T-helper 17 cell (primary cell): ENCODE measurements around the gene ADCY2. TPM values are rescaled to one million over a fixed set of nuclear protein-coding genes. Genes with fewer than 3 reads are reported as not detected.

ENCODE experiments used
- ATAC-seq: fragments of 150-1000 bp; cut with Tn5 transposase; 2 replicates; pipeline ENCODE4 v1.10.0; 2021; ENCODE audit warnings: mild to moderate bottlenecking, moderate library complexity
- DNase-seq, 3 donors: peaks; one replicate each; pipeline versions ENCODE4 v3.0.0 to v3.0.0-alpha.2; 2020 to 2021
- H3K9me3 ChIP-seq: one replicate; pipeline ENCODE4 v1.7.0; 2013; ENCODE audit warnings: low read length, mild to moderate bottlenecking; ENCODE audit not compliant: control insufficient read depth, poor library complexity, severe bottlenecking
- H3K27ac Mint-ChIP-seq: one replicate; pipeline ENCODE4 v1.8.0; 2022; ENCODE audit warnings: mild to moderate bottlenecking, moderate library complexity, mixed read lengths
- H3K27me3 Mint-ChIP-seq: one replicate; pipeline ENCODE4 v1.8.0; 2022; ENCODE audit warnings: mixed read lengths
- H3K36me3 Mint-ChIP-seq: one replicate; pipeline ENCODE4 v1.8.0; 2022; ENCODE audit warnings: low read depth, mixed read lengths
- H3K4me1 Mint-ChIP-seq: one replicate; pipeline ENCODE4 v1.8.0; 2022; ENCODE audit warnings: mild to moderate bottlenecking, mixed read lengths
- H3K4me3 Mint-ChIP-seq: one replicate; pipeline ENCODE4 v1.8.0; 2022; ENCODE audit warnings: mild to moderate bottlenecking, moderate library complexity, mixed read lengths
- total RNA-seq, 4 donors: library from RNA in 2 of 4; stranded (reverse) in 2 of 4; gene quantifications; one replicate each; pipeline ENCODE4 v1.2.3 and lab custom pipeline; 2022 to 2026

ADCY2 gene
- total RNA-seq, 2 donors from 2014 or later = not detected

GRCh38 chr5:7869474-7870136 is 473.7 kb downstream of the ADCY2 start:
- H3K4me3 Mint-ChIP-seq = peak overlapping the region; percentile 99
- no peaks in the 10 kb centered on the region for H3K9me3 ChIP-seq
- H3K4me1 Mint-ChIP-seq = peaks cover 56% of the 10 kb centered on the region
- peaks cover 5% of the 10 kb centered on the region for H3K36me3 Mint-ChIP-seq
- ATAC-seq = peak; percentile 30
- peak overlapping the region; percentile 98 for H3K27ac Mint-ChIP-seq
- peak in 2 of 3 donors; percentile 22 to 34 for DNase-seq
- no peaks in the 10 kb centered on the region for H3K27me3 Mint-ChIP-seq

GRCh38 chr5:7871653-7872052 is 475.7 kb downstream of the ADCY2 start:
- Mint-ChIP-seq H3K36me3 (peaks cover 13% of the 10 kb centered on the region), H3K4me1 (peaks cover 62% of the 10 kb centered on the region), H3K4me3 (peak overlapping the region; percentile 99), H3K27me3 (no peaks in the 10 kb centered on the region), H3K27ac (peak overlapping the region; percentile 98)
- no peaks in the 10 kb centered on the region for H3K9me3 ChIP-seq
- no peak for ATAC-seq
- no peak for DNase-seq

GRCh38 chr5:7872517-7873130 is 476.7 kb downstream of the ADCY2 start:
- ATAC-seq (no peak), DNase-seq (no peak)
- Mint-ChIP-seq H3K36me3 (peaks cover 14% of the 10 kb centered on the region), H3K27ac (peak overlapping the region; percentile 98), H3K4me3 (peak overlapping the region; percentile 88), H3K4me1 (peaks cover 59% of the 10 kb centered on the region), H3K27me3 (no peaks in the 10 kb centered on the region)
- H3K9me3 ChIP-seq = no peaks in the 10 kb centered on the region

- Mint-ChIP-seq H3K4me1 (peaks cover 63% of the 10 kb centered on the region), H3K27me3 (no peaks in the 10 kb centered on the region), H3K36me3 (peaks cover 16% of the 10 kb centered on the region), H3K4me3 (peak overlapping the region; percentile 88), H3K27ac (peak overlapping the region; percentile 98)
- no peaks in the 10 kb centered on the region for H3K9me3 ChIP-seq
- ATAC-seq = peak; percentile 32
- peak in 1 of 3 donors; percentile 30 for DNase-seq
Measured at GRCh38 chr5:7873216-7873615, 477.3 kb downstream of the ADCY2 start.

- Mint-ChIP-seq H3K36me3 (peaks cover 12% of the 10 kb centered on the region), H3K4me3 (no peak overlapping the region), H3K4me1 (peaks cover 62% of the 10 kb centered on the region), H3K27ac (peak overlapping the region; percentile 98), H3K27me3 (no peaks in the 10 kb centered on the region)
- H3K9me3 ChIP-seq = no peaks in the 10 kb centered on the region
- DNase-seq = no peak
- ATAC-seq = no peak
Measured at GRCh38 chr5:7874639-7875038, 478.7 kb downstream of the ADCY2 start.

- DNase-seq (no peak), ATAC-seq (no peak)
- no peak overlapping the region for H3K4me3 Mint-ChIP-seq
- H3K27ac Mint-ChIP-seq = peak overlapping the region; percentile 98
- no peaks in the 10 kb centered on the region for H3K9me3 ChIP-seq
- H3K27me3 Mint-ChIP-seq = no peaks in the 10 kb centered on the region
- H3K36me3 Mint-ChIP-seq = peaks cover 12% of the 10 kb centered on the region
- peaks cover 57% of the 10 kb centered on the region for H3K4me1 Mint-ChIP-seq
Measured at GRCh38 chr5:7875151-7875550, 479.2 kb downstream of the ADCY2 start.

GRCh38 chr5:7876867-7877266 is 480.9 kb downstream of the ADCY2 start:
- no peak for DNase-seq
- H3K4me3 Mint-ChIP-seq = no peak overlapping the region
- H3K9me3 ChIP-seq = no peaks in the 10 kb centered on the region
- peak overlapping the region; percentile 85 for H3K27ac Mint-ChIP-seq
- peaks cover 54% of the 10 kb centered on the region for H3K4me1 Mint-ChIP-seq
- peaks cover 18% of the 10 kb centered on the region for H3K36me3 Mint-ChIP-seq
- peak; percentile 43 for ATAC-seq
- H3K27me3 Mint-ChIP-seq = no peaks in the 10 kb centered on the region

- peaks cover 20% of the 10 kb centered on the region for H3K36me3 Mint-ChIP-seq
- H3K27ac Mint-ChIP-seq = peak overlapping the region; percentile 85
Measured at GRCh38 chr5:7877851-7878250, 481.9 kb downstream of the ADCY2 start.

GRCh38 chr5:7878381-7878873 is 482.5 kb downstream of the ADCY2 start:
- Mint-ChIP-seq H3K4me1 (peaks cover 44% of the 10 kb centered on the region), H3K27me3 (no peaks in the 10 kb centered on the region), H3K4me3 (no peak overlapping the region), H3K36me3 (peaks cover 20% of the 10 kb centered on the region), H3K27ac (peak overlapping the region; percentile 85)
- no peaks in the 10 kb centered on the region for H3K9me3 ChIP-seq
- ATAC-seq (no peak), DNase-seq (no peak)

More at GRCh38 chr5:7877851-7878250, 481.9 kb downstream of the ADCY2 start:
- Mint-ChIP-seq H3K27me3 (no peaks in the 10 kb centered on the region), H3K4me3 (peak overlapping the region; percentile 21), H3K4me1 (peaks cover 49% of the 10 kb centered on the region)
- ATAC-seq (no peak), DNase-seq (no peak)
- no peaks in the 10 kb centered on the region for H3K9me3 ChIP-seq
